Adrenal gland (tissue), 12 donors: ENCODE measurements around the gene DCTN2. TPM values are rescaled to one million over a fixed set of nuclear protein-coding genes. Genes with fewer than 3 reads are reported as not detected.

Experiments
- DNase-seq, 7 donors: peaks; one replicate each; pipeline ENCODE4 v3.0.0-alpha.2; 2019 to 2020
- H3K27ac ChIP-seq, 5 donors: fragments of 200-600 bp; sonication (generic) in 4 of 5; 1 replicate in 3 of 5; 2 replicates in 2 of 5; pipeline versions ENCODE4 v1.5.1 to v1.8.0; 2016 to 2020; ENCODE audit warnings: mild to moderate bottlenecking in 1 of 5
- H3K27me3 ChIP-seq: fragments of 200-600 bp; 2 replicates; pipeline ENCODE4 v1.8.0; 2021
- H3K36me3 ChIP-seq, 2 donors: fragments of 200-600 bp; replicated peaks in 1 of 2; 1 replicate in 1 of 2; 2 replicates in 1 of 2; pipeline versions ENCODE4 v1.5.1 to v1.8.0; 2018 to 2022
- H3K4me1 ChIP-seq, 2 donors: fragments of 200-600 bp; replicated peaks in 1 of 2; 1 replicate in 1 of 2; 2 replicates in 1 of 2; pipeline versions ENCODE4 v1.5.1 to v1.8.0; 2018 to 2021
- H3K4me3 ChIP-seq, 4 donors: fragments of 200-600 bp; sonication (generic) in 3 of 4; one replicate each; pipeline ENCODE4 v1.5.1; 2016 to 2018
- H3K9me3 ChIP-seq, 3 donors: fragments of 200-600 bp; sonication (generic) in 1 of 3; replicated peaks in 1 of 3; 1 replicate in 2 of 3; 2 replicates in 1 of 3; pipeline versions ENCODE4 v1.5.1 to v1.8.0; 2016 to 2021
- POLR2A ChIP-seq, 2 donors: fragments of 450-650 bp; IDR thresholded peaks; one replicate each; pipeline ENCODE4 v1.6.1; 2017; ENCODE audit warnings: antibody characterized with exemption in 2 of 2, mild to moderate bottlenecking in 2 of 2, moderate library complexity in 1 of 2
- WGBS, 4 donors: extraction: QIAGEN DNeasy Blood & Tissue Kit in 2 of 4; methylation state at CpG; one replicate each; pipeline versions ENCODE4 v1.1.5 to v1.1.7; 2013 to 2017; 5-methylcytosine and 5-hydroxymethylcytosine counted together
- intact Hi-C, 2 donors: fragments of 100-400 bp; cut with DNase I; formaldehyde crosslinking; loops; one replicate each; pipeline versions ENCODE4 v1.14.1 to v1.15.0; 2022 to 2023
- polyA plus RNA-seq, 3 donors: library from polyadenylated mRNA; stranded (reverse); fragments of 200-250 nt in 2 of 3; fragments of 350-450 nt in 1 of 3; fragmentation: Illumina TruSeq in 1 of 3; extraction: RNeasy Lipid Tissue Mini Kit (QIAGEN cat#74804) in 1 of 3; gene quantifications; one replicate each; pipeline ENCODE4 v1.2.3, GENCODE V29; 2013 to 2014
- total RNA-seq, 9 donors: library from RNA; depleted of rRNA in 4 of 9; stranded (reverse); fragments of >200 nt in 4 of 9; fragments of 120-200 nt in 1 of 9; fragmentation: NEBNext Ultra II Directional in 1 of 9; extraction: Animal tissue kit (Norgen Biotek cat#: 25700) in 1 of 9; gene quantifications; one replicate each; pipeline versions ENCODE4 v1.1.0 to v1.2.4, GENCODE V29; 2013 to 2023
- TF ChIP-seq, protein P1 (sequence below), 6 experiments: fragments of 450-650 bp in 4 of 6; fragments of 200-600 bp in 2 of 6; sonication (generic) in 1 of 6; IDR thresholded peaks; 1 replicate in 5 of 6; 2 replicates in 1 of 6; pipeline versions ENCODE4 v1.5.1 to v1.8.0; 2016 to 2021; ENCODE audit warnings: antibody characterized with exemption in 6 of 6, mild to moderate bottlenecking in 2 of 6, moderate library complexity in 1 of 6
- donor health status: healthy with polysubstance abuse.
- donor health status: Bipolar disorder and iron deficiency.
- donor health status: DM: yes; HTN: yes; CAD: no.
- donor health status: DM: no; HTN: no; CAD: no.
- donor health status: DM: no; HTN: no; CAD: no.
- donor health status: DM: yes; HTN: yes; CAD: no.

The DCTN2 gene
- total and polyA plus RNA-seq, 12 donors, result 81.2 to 238 (median 135) TPM

DNA sequence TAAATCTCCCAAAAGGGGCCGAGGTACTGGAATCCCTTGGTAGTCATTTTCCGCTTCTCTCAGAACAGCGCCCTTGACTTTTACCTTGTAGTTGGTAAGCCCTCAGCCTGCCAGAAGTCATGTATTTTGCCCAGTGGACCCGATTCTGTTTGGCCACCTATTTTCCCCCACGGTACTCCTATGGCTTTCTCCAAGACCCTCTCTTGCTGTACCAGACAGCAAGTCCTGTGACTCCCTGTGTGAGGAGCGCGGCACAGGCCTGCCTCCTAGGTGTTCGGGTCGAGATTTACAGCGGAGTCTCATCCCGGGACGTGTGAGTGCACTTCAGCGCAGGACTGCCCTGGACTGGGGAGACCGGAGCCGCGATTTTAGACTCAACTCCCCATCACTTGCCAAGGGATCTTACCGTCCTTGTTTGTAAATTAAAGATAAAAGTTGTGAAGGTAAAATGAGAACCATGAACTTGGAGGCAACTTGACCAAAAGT, 25.4 kb downstream of the DCTN2 start:
- TF ChIP-seq, protein P1, sequence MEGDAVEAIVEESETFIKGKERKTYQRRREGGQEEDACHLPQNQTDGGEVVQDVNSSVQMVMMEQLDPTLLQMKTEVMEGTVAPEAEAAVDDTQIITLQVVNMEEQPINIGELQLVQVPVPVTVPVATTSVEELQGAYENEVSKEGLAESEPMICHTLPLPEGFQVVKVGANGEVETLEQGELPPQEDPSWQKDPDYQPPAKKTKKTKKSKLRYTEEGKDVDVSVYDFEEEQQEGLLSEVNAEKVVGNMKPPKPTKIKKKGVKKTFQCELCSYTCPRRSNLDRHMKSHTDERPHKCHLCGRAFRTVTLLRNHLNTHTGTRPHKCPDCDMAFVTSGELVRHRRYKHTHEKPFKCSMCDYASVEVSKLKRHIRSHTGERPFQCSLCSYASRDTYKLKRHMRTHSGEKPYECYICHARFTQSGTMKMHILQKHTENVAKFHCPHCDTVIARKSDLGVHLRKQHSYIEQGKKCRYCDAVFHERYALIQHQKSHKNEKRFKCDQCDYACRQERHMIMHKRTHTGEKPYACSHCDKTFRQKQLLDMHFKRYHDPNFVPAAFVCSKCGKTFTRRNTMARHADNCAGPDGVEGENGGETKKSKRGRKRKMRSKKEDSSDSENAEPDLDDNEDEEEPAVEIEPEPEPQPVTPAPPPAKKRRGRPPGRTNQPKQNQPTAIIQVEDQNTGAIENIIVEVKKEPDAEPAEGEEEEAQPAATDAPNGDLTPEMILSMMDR (IDR thresholded peaks at IDR 0.05), result no peak
- peak in 1 of 2 donors; percentile 46 for TF ChIP-seq POLR2A (IDR thresholded peaks at IDR 0.05)
- peak overlapping the region; percentile 94 to 100 (median 97) for H3K27ac ChIP-seq
- 23 to 33% (median 27%) methylated on average over 16 to 17 of the region's 17 CpGs for WGBS, 4 donors
- no peaks in the 10 kb centered on the region for H3K9me3 ChIP-seq
- DNase-seq, result peak; percentile 66 to 82 (median 72)
- peak overlapping the region in 1 of 4 donors; percentile 90 for H3K4me3 ChIP-seq
- H3K27me3 ChIP-seq, result no peaks in the 10 kb centered on the region
- peaks cover 49 to 59% of the 10 kb centered on the region in 2 donors for H3K4me1 ChIP-seq
- peaks cover 0 to 36% of the 10 kb centered on the region in 2 donors for H3K36me3 ChIP-seq
- intact Hi-C loops, result no loop called here

DNA sequence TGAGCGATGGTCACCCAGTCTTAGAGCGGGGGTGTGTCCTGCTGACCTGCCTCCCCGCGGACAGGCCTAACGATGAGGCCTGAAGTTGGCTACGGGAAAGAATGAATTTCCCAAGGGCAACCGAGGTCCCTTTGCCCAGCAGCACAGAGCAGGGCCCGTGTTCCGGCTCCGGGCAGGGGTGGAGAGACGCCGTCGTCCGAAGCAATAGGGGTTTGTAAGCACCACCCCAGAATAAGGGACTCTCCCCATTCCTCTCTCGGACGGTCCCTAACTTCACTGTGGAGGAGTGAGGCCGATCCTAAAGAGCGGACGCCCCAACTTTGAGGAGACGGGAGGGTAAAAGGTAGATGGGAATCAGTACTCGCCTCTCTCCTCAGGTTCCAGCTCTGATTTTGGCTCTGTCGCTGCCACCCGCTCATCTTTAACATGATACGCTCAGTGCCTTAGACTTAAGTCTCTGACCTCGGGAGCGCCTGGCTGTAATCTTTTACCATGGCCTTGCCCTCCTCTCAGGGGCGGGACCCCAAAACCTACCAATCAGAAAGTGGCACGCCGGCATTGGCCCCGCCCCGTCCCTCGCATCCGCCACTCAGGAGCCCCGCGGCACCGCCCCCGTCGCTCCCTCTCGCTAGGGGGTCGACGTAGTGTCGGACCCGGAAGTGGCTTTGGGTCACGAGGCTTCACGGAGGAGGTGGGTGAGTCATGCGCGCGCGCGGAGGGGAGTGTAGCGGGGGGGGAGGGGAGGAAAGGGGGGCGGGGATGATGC, 26.8 kb downstream of the DCTN2 start, which contains the start of gene DDIT3:
Gene DDIT3 (minus strand): TSS at position 462 of the 766 bp plus-strand sequence. CDS start 3,108 bp downstream, outside the sequence.
- intact Hi-C loops, result no loop called here
- peaks cover 0 to 39% of the 10 kb centered on the region in 2 donors for H3K36me3 ChIP-seq
- peaks cover 49 to 59% of the 10 kb centered on the region in 2 donors for H3K4me1 ChIP-seq
- peak; percentile 100 for DNase-seq
- WGBS, 4 donors, result 0 to 2% (median 0%) methylated on average over 5 to 51 of the region's 52 CpGs
- peak within 1 kb of the TSS; percentile 96 to 100 (median 99) for H3K27ac ChIP-seq
- peak within 1 kb of the TSS; percentile 15 to 94 (median 83) for H3K4me3 ChIP-seq
- H3K27me3 ChIP-seq, result no peaks in the 10 kb centered on the region
- TF ChIP-seq POLR2A (IDR thresholded peaks at IDR 0.05), result peak; percentile 98 to 100
- TF ChIP-seq, protein P1 (IDR thresholded peaks at IDR 0.05), result no peak
- no peaks in the 10 kb centered on the region for H3K9me3 ChIP-seq

DNA sequence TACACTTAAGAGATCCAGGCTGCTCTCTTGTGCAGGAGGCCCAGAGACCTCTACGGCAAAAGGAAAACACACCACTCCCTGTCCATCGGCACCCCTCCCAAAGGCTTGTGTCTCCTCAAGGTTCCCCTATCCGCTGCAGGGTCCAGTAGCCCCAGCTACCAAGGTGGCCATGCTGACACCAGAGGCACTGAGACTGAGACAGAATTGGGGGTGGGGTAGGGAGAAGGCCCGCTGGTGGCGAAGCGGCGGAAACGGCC, 27.3 kb downstream of the DCTN2 start:
- intact Hi-C loops, result no loop called here
- H3K36me3 ChIP-seq, result peaks cover 0 to 39% of the 10 kb centered on the region in 2 donors
- H3K4me3 ChIP-seq, result peak overlapping the region; percentile 15 to 94 (median 81)
- no peaks in the 10 kb centered on the region for H3K9me3 ChIP-seq
- H3K27ac ChIP-seq, result peak overlapping the region; percentile 92 to 100 (median 99)
- peak in 1 of 7 donors; percentile 83 for DNase-seq
- H3K4me1 ChIP-seq, result peaks cover 46 to 56% of the 10 kb centered on the region in 2 donors
- TF ChIP-seq, protein P1 (IDR thresholded peaks at IDR 0.05), result peak in 1 of 6 experiments; percentile 7
- no peak for TF ChIP-seq POLR2A (IDR thresholded peaks at IDR 0.05)
- no peaks in the 10 kb centered on the region for H3K27me3 ChIP-seq
- WGBS, 4 donors, result 0 to 1% (median 0%) methylated on average over 4 to 8 of the region's 8 CpGs

DNA sequence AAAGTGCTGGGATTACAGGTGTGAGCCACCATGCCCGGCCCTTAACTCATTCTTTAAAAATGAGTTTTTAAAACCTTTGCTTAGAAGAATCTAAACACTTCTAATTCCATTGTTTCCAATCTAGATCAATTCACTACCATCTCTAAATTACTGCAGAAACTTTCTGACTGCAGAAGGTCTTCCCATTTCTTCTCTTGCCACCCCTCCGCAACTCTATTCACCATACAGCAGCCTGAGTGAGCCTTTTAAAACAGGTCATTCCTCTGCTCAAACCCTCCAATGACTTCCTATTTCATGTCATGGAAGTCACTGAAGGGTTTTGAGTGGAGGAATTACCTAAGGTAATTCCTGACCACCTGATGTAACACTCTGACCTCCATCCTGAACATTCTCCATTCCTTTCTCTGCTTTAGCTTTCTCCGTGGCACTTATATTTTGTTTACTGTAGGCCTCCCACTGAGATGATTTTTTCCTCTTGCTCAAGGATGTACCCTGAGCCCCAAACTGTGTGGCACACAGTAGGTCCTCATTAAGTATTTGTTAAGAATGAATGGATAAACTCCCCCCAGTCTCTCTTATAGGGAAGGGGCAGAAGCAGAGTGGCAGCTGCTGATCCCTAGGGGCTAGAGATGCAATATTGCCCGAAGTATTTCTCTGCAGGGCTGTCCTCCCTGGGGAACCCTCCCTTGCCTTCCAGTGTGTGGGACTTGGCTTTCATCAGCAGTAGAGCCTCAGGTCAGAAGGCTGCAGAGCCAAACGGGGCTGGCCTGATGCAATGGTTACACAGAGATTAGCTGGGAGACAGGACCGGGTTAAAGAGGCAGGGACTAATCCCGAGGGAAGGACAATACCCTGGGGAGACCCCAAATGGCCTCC, 27.8 kb downstream of the DCTN2 start:
- Histone ChIP-seq H3K36me3 (peaks cover 0 to 39% of the 10 kb centered on the region in 2 donors), H3K27ac (peak overlapping the region; percentile 92 to 100 (median 99)), H3K4me3 (peak overlapping the region; percentile 15 to 94 (median 81)), H3K4me1 (peaks cover 41 to 50% of the 10 kb centered on the region in 2 donors), H3K9me3 (no peaks in the 10 kb centered on the region), H3K27me3 (no peaks in the 10 kb centered on the region)
- TF ChIP-seq POLR2A (IDR thresholded peaks at IDR 0.05), result no peak
- TF ChIP-seq, protein P1 (IDR thresholded peaks at IDR 0.05), result no peak
- peak; percentile 36 to 81 (median 65) for DNase-seq
- intact Hi-C loops, result no loop called here
- 16 to 34% (median 25%) methylated on average over 5 to 7 of the region's 7 CpGs for WGBS, 4 donors
